22Rv1 (cell line): ENCODE results near the gene SETBP1.

ENCODE experiments used
- CTCF ChIP-seq: fragments of 450-650 bp; IDR thresholded peaks from 2 replicates; pipeline ENCODE4 v1.5.1; 2017; ENCODE audit warnings: mild to moderate bottlenecking
- ZFX ChIP-seq: fragments of 450-650 bp; IDR thresholded peaks from 2 replicates; pipeline ENCODE4 v1.6.1; 2017; ENCODE audit warnings: antibody characterized with exemption, borderline replicate concordance

GRCh38 chr18:44841752-44842587 lies 161.3 kb downstream of the SETBP1 start:
- no peak for TF ChIP-seq CTCF
- no peak for TF ChIP-seq ZFX
